SK-MEL-5 (cell line): ENCODE measurements around the gene ARMH3. TPM values are rescaled to one million over a fixed set of nuclear protein-coding genes. Genes with fewer than 3 reads are reported as not detected.

Experiments used
- DNase-seq: peaks from one replicate; pipeline ENCODE4 v3.0.0-alpha.2; 2016; ENCODE audit warnings: low read depth, low spot score
- in situ Hi-C: cut with HindIII; loops from 2 replicates; pipeline ENCODE4 v1.10.0; 2016; ENCODE audit warnings: low sequenced_read_pairs, high pct_unique_total_duplicates, low pct_unique_long_range_greater_than_20kb
- total RNA-seq: library from RNA; depleted of rRNA; stranded (reverse); fragments of >200 nt; shearing (Covaris generic); gene quantifications from 2 replicates; pipeline ENCODE4 v1.2.3, GENCODE V29; 2014

ARMH3 gene
- total RNA-seq, 1 experiment from 2014 or later: 7.5 TPM

DNA sequence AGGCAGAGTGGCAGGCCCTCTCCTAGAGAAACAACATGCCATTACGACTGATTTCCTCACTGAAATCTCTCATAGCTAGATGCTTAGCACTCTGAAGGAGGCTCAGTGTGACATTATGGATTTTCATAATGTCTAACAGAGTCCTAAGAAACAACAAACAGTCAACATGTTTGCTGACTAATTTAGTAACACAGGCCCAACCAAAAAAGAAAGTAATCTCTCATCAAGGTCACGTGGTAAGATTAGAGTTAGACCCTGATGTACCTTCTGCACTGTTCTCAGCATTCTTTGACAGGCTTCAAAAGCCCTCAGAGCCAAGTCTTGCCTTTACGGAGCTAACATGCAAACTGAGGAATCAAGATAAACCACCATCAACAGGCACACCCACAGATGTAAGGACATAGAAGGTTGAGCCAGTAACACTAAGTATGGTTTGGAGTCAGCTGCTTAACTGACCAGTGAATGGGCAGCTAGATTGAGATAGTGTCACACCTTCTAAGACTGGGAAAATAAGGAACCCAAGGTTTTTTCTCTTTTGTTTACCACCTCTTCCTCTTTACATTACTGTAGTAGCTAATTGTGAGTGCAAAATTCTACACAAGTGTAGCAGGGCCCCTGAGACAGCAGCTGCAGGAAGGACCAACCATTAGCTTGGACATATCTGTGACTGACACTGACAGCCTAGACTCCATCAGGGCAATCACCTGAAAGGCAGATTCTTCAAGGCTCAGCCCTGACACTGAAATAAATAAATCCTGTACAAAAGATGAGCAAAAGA, 197.1 kb downstream of the ARMH3 start:
- DNase-seq: no peak
- in situ Hi-C loops: no loop called here

DNA sequence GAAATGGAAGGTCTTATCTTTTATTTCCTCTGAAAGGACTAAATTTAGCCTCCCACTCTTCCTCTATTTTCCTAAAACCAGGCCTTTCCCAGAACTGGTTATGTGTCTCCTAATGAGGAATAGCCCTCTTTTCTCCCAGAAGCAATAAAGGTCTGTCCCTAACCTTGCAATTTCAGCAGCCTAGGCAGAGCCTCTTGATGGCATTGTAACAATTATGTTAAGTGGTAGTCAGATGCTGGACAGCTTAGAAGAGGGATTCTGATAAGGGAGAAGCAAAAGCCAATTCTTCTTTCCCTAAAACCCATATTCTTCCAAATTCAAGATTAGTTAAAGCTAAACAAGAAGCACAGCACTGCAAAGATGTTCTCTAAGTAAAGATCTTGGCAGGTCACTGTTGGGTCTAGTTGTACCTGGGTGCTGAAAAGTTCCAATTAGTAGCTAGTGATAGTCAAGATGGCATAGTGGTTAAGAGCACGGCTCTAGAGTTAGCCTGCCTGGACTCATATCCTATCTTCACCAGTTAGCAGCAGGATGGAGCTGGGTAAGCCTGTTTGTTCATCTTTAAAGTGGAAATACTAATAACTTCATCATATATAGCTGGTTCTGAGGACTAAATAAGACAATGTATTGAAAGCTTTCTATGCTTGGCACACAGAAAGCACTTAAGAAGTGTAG, 198.0 kb downstream of the ARMH3 start:
- DNase-seq: no peak
- in situ Hi-C loops: no loop called here

DNA sequence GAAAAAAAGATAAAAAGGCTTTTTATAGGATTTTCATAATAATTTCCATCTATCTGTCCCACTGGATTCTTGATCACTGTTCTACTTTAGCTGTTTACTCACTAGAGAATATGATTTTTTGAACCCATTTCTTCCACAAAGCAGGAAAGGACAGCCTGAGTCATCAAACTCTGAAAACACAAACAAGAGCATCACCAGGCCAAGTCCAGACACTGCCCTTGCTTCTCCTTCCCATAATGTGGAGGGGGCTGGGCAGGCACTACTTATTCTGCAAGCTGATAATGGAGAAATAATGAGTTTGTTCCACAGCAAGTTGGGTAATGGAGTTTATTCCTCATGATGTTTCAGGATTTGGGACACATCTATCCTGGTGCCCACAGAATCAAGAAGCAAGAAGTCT, 199.3 kb downstream of the ARMH3 start:
- in situ Hi-C loops: no loop called here
- DNase-seq: no peak

DNA sequence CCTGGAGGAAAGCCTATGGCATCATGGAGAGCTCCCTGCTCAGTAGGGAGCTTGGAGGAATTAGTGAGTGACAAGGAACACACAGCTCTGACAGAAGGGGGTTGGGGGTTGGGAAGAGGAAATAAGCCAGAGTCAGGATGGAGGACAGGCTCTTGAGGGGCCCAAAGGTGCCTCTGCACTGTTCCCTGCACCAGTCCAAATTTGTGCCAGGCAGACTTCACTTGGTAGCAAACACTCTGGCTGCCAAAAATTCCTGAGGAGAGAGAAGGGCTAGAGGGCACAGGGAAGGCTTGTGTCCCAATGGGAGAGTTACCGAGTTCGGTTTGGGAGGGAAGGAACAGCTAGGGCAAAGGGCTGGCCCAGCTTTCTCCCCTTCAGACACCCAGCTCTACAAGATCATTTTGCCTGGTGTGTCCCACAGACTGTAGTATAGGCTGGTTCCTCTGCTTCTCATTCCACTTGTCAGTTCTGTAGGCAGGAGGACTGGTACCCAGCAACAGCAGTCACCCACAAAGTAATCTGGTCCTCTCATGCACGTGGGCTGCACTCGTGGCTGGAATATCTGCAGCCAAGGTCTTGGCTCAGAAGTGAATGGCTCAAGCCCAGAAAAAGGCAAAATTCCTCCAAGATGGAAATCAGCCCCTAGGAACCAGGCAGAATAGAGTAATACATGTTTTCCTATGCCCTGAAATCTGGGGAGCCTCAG, 204.4 kb downstream of the ARMH3 start:
- DNase-seq: no peak
- in situ Hi-C loops: no loop called here

DNA sequence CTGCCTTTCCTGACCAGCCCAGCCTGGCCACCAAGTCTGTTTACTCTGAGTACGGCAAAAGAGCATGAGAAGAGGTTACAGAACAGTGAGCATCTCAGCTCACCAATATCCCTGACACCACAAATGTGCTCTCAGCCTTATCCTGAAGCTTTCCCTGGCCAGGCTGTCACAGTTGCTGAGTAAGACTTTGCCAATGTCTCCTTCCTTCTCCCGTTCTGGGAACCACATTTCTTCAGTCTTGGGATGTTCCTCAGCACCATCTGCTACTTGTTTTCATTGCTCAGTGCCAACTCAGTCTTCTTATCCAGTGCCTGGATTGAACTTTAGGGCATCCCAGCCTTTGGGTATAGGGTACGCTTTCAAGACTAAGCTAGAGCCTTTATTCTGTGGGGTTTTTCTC, 205.2 kb downstream of the ARMH3 start:
- DNase-seq: no peak
- in situ Hi-C loops: no loop called here

DNA sequence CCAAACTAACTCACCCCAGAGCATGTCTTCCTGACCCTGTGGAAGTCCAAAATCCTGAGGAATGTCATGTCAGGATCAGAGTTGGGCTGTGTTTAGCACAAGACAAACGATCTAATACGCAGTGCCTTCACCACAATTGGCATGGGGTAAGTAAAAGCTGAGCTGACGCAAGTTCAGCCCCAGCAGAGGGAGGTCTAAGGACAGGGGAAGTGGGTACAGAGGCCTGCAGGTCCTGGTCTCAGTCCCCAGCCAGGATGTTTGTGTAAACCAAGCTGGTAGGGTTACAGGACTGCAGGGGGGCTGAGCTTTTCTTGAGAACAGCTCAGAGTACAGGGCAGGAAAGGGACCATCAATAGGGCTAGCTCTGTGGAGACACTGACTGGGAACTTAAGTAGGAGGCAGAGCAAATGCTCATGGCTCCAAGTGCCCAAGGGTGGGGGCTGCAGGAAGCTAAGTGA, 207.1 kb downstream of the ARMH3 start:
- no peak for DNase-seq
- in situ Hi-C loops: no loop called here

DNA sequence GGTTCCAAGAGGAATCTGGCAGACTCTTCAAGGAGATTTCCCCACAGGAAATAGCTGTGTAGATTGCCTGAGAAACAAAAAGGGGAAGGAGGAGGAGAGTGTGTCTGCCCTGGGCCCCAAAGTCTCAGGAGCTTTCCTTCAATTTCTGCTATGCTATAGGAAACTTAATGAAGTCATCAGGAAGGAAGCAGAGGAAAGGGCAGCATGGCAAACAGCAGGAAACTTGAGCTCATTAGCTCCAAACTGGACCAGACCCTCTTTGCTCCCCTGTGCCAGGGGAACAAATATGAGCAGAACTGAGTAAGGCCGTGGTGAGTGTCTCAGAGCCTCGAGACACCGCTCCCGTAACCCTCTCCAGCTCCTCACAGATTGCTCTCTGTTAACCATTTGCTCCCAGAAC, 207.6 kb downstream of the ARMH3 start:
- in situ Hi-C loops: no loop called here
- no peak for DNase-seq

DNA sequence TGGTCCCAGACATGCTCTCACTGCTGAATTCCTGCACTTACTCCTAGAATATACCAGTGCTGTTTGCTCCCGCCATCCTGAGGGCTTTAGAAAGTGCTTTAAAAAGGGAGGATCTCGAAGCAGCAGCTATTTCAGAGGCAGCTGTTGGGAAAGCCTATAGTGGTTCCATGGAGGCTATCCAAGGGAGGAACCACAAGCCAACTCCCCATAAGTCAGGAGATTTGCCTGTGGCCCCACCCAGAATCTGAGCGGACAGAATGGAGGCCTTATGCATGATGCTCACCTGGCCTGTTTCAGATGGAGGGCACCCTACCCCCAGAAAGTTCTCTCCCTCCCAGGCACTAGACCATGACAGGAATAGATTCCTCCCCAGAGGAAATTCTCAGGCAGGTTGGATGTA, 210.1 kb downstream of the ARMH3 start:
- DNase-seq: no peak
- in situ Hi-C loops: no loop called here

DNA sequence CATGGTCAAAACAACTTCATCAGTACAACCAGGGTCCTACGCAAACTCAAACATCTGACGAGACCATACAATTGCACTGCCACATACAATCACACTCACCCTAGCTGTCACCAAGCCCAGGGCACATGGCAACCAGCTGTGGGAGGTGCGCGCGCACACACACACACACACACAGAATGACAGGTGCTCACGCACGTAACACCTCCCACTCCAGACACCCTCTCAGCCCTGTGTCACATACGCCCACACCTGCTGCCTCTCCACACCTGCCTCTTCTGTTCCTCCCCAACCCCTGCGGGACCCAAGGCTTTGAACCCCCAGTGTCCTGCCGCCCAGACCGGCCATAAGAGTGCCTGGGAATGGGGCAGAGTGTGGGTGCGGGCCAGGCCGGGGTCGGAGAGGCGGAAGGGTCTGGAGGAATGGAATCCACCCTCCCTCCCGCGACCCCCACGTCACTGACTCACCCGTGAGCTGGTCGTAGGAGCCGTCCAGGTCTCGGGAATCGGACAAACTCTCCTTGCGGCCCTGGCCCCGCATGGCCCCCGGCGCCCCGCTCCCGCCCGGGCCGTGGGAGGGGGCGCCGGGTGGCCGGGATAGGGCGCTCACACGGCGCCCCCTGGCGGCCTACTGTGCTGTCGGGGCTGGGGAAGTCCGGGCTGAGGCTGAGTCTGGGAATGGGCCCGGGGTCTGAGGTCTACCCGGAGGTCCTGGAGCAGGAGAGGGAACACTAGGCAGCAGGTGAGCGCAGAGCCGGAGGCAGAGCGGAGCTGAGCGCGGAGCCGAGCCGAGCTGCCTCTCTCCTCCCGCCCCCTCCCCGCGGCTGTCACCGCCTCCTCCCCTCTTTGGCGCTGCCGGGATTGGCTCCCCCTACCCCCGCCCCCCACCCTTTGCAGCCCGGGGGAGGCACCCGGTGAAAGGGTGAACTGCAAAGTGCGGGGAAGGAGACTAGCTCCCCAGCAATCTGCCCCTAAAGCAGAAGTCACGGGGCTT, 212.6 kb downstream of the ARMH3 start, which contains the start of gene KCNIP2:
Gene KCNIP2, minus strand, starts transcription at position 769 of the 990 bp plus-strand sequence. Its CDS starts 232 bp downstream, at position 537.
- DNase-seq: peak; percentile 44
- in situ Hi-C loops: no loop called here

DNA sequence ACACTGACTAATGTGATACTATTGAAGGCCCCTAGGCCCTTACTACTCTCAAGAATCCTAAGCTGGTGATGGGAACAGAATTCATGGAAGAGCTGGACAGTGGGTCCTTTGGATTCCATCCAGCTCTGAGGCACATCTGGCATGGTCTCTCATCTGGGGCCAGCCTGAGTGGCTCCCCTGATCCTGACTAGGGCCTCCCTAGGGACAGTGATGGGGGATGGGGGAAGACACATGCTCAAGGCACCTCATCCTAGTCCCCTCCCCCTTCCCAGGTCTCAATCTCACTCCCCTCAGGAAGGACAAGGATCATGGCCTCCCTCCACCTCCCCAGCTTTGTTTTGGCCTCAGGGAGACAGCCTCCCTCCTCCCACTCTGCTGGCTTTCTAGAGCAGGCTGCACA, 214.1 kb downstream of the ARMH3 start:
- no peak for DNase-seq
- in situ Hi-C loops: no loop called here

DNA sequence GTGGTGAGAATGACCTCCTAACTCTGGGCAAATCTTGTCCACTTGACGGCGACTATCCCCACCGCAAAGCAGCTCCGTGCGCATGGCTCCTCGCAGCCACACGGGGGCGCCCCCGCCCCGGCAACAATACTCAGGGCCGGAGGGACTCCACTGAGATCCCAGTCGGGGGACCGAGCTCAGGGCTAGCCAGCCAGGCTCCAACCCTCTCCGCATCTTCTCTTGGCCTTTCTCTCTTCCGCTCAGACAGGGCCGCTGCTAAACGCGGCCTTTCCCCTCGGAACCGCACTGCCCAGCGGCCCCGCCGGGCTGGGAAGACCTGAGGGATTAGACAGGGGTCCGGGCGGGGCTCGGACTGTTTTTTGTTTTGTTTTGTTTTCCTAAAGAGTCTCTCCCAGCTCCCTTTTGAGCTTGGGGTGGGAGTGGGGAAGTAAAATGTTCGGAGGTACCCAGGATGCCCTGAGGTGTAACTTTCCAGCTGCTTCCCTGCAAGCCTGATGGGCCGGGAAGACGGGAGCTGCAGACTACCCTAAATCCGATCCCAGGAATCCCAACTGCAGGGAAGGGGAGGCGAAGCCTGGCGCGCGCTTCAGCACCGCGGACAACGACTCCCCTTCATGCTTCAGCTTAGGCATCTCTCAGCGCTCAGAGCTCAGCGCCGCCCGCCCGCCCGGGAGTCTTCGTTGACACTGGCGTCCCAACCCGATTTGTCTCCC, 215.1 kb downstream of the ARMH3 start:
- in situ Hi-C loops: no loop called here
- peak; percentile 82 for DNase-seq

DNA sequence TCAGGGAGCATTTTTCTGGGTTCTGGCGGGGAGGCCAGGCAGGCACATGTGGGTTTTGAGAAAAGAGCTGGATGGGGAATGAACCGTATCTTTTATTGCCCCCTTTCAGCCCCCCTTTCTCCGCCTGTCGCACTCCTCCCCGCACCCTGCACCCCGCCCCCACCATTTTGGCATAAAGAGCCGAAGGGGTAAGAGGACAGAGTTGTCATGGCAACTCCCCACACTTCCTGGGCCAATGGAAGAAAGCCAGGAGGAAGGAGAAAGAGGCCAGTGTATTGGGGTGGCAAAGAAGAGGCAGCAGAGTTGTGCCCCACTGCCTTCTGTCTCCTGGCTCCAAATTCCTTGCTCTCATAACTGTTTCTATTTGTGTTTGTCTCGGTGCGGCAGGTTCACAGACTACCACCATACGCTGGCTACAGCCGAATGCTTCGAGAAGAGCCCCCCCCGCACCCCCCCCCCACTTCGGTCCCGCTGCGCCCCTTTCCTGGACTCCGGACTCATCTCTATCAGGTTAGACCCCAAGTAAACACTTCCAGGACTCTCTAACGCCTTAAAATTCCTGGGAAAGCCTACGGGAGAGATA, 215.8 kb downstream of the ARMH3 start:
- in situ Hi-C loops: no loop called here
- peak; percentile 77 for DNase-seq

DNA sequence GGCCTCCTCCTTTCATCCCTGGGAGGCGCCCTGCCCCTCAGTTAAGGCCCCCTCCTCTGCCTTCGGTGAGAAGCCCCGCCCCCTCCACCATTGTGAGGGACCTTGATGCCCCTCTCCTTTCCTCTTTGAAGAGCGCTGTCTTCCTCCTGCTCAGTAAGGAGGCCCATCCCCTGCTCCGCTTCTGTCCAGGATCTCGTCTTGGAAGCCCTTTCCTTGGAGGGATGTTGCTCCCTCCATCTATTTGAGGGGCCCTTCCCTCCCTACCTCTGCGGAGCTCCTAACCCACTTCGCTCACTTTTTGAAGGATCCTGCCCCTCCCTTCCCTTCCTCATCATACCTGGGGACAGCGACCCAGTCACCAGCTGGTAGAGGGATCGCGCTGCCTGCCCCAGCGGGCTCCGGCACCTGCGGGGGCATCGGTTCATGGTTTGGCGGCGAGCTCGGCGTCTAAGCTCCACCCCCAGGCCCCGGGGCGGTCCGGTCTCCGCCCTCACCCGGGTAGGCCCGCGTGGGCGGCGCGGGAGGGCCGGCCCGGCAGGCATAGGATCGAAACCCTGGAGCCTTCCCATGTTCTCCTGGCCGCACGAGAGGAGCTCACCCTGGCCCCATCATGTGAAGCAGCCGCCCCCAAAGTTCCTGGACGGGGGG, 216.4 kb downstream of the ARMH3 start:
- DNase-seq: peak; percentile 59
- in situ Hi-C loops: no loop called here

DNA sequence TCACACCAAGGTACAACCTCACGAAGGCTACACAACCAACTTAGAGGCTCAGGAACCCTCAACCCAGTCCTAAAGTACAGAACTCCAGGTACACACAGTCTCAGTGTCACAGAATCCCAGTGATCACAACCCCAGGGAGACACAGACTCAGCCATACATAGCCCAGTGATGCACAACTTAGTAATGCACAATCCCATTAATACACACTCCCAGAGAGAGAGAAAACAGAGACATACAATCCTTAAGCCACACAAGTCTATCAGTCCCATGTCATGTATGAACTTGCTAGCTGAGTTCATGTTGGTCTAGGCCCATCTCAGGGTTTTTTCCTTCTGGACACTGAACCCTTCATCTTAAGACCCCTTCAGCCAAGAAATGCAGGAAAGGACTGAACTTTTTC, 217.0 kb downstream of the ARMH3 start:
- no peak for DNase-seq
- in situ Hi-C loops: no loop called here

DNA sequence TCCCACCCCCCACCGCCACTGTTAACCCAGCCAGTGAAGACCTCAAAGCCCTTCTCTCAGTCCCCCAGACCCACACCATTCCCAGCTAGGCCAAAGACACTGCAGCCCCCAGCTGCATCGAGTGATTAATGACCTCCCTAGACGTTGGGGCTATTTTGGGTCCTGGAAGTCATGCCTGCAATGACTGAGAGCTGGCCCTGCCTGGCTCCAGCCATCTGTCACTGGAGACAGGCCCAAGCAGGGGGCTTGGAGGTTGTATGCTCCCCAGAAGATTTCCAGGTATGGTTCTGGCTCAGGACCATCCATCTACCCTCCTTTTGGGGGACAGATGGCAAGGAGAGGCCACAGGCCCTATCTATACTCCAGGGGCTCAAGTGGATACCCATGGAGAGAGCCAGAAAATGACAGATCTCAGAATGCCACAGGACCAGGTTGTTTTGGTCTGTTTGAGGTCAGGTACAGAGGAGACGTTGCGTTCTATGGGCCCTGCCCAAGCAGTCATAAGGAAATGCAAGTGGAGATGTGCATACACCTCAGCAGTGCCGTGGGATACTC, 217.5 kb downstream of the ARMH3 start:
- no peak for DNase-seq
- in situ Hi-C loops: no loop called here

DNA sequence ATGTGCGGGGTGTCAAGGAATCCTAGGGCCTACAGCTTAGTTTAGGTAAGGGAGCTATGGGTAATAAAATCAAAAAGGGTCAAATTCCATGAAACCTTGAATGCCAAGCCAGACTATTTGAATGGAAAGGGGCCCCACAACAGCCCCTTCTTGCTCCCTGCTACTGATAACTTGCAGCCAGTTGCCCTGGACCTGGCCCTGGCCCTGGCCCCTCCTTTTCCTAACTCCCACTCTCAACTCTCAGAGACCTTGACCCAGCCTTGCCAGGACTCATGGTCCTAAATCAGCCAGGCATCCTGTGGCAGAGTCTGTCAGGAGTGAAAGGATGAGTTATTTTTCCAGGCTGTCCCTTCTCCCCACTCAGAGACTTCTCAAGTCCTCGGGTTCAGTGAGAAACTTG, 218.2 kb downstream of the ARMH3 start:
- in situ Hi-C loops: no loop called here
- DNase-seq: no peak
